ENCODE measurements around the gene FGF4.

The FGF4 gene

GRCh38 chr11:69746140-69746539 lies 29.0 kb downstream of the FGF4 start:
- DNase-seq (ENCODE audit: low read depth), result no peak
- no peak overlapping the region for H3K4me3 ChIP-seq (ENCODE audit: control insufficient read depth, low read depth, low read length)
- TF ChIP-seq CTCF (IDR thresholded peaks at IDR 0.05; ENCODE audit: control insufficient read depth, insufficient read depth, low read depth, low read length, missing control alignments), result no peak

GRCh38 chr11:69745201-69745600 lies 29.9 kb downstream of the FGF4 start:
- no peak overlapping the region for H3K4me3 ChIP-seq (ENCODE audit: control insufficient read depth, low read depth, low read length)
- DNase-seq (ENCODE audit: low read depth), result no peak
- TF ChIP-seq CTCF (IDR thresholded peaks at IDR 0.05; ENCODE audit: control insufficient read depth, insufficient read depth, low read depth, low read length, missing control alignments), result no peak

- H3K4me3 ChIP-seq (ENCODE audit: control insufficient read depth, low read depth, low read length), result no peak overlapping the region
- DNase-seq (ENCODE audit: low read depth), result peak; percentile 18
Measured at GRCh38 chr11:69744435-69744834, 30.7 kb downstream of the FGF4 start.

GRCh38 chr11:69734841-69735240 lies 40.3 kb downstream of the FGF4 start:
- no peak for TF ChIP-seq CTCF (IDR thresholded peaks at IDR 0.05; ENCODE audit: control insufficient read depth, insufficient read depth, low read depth, low read length, missing control alignments)
- no peak overlapping the region for H3K4me3 ChIP-seq (ENCODE audit: control insufficient read depth, low read depth, low read length)
- no peak for DNase-seq (ENCODE audit: low read depth)

More at GRCh38 chr11:69744435-69744834, 30.7 kb downstream of the FGF4 start:
- TF ChIP-seq CTCF (IDR thresholded peaks at IDR 0.05; ENCODE audit: control insufficient read depth, insufficient read depth, low read depth, low read length, missing control alignments), result no peak

- no peak for TF ChIP-seq CTCF (IDR thresholded peaks at IDR 0.05; ENCODE audit: control insufficient read depth, insufficient read depth, low read depth, low read length, missing control alignments)
- no peak for DNase-seq (ENCODE audit: low read depth)
Measured at GRCh38 chr11:69734367-69734766, 40.8 kb downstream of the FGF4 start.

GRCh38 chr11:69732910-69733309 lies 42.2 kb downstream of the FGF4 start:
- no peak overlapping the region for H3K4me3 ChIP-seq (ENCODE audit: control insufficient read depth, low read depth, low read length)
- TF ChIP-seq CTCF (IDR thresholded peaks at IDR 0.05; ENCODE audit: control insufficient read depth, insufficient read depth, low read depth, low read length, missing control alignments), result no peak
- DNase-seq (ENCODE audit: low read depth), result no peak

More at GRCh38 chr11:69734367-69734766, 40.8 kb downstream of the FGF4 start:
- no peak overlapping the region for H3K4me3 ChIP-seq (ENCODE audit: control insufficient read depth, low read depth, low read length)

GRCh38 chr11:69731110-69731509 lies 44.0 kb downstream of the FGF4 start:
- no peak for TF ChIP-seq CTCF (IDR thresholded peaks at IDR 0.05; ENCODE audit: control insufficient read depth, insufficient read depth, low read depth, low read length, missing control alignments)
- DNase-seq (ENCODE audit: low read depth), result no peak
- H3K4me3 ChIP-seq (ENCODE audit: control insufficient read depth, low read depth, low read length), result no peak overlapping the region
